Gastrocnemius medialis (tissue), 4 donors: Measurements from ENCODE around the gene TNIK.

ENCODE experiments used
- CTCF ChIP-seq, 5 experiments: fragments of 450-650 bp in 3 of 5; fragments of 200-600 bp in 2 of 5; sonication (generic) in 2 of 5; IDR thresholded peaks in 4 of 5; conservative IDR thresholded peaks in 1 of 5; 1 replicate in 4 of 5; 2 replicates in 1 of 5; pipeline ENCODE4 v1.5.1; 2016 to 2019; ENCODE audit warnings: antibody characterized with exemption in 5 of 5, mild to moderate bottlenecking in 3 of 5, moderate library complexity in 3 of 5
- POLR2A ChIP-seq, 2 donors: fragments of 450-650 bp; IDR thresholded peaks; one replicate each; pipeline ENCODE4 v1.6.1; 2017; ENCODE audit warnings: antibody characterized with exemption in 2 of 2, mild to moderate bottlenecking in 2 of 2, moderate library complexity in 2 of 2

GRCh38 chr3:171452328-171452727, 7.9 kb downstream of the TNIK start:
- TF ChIP-seq CTCF (IDR thresholded peaks at IDR 0.05 in 4 of 5, conservative IDR thresholded peaks at IDR 0.05 in 1 of 5) (no peak), POLR2A (IDR thresholded peaks at IDR 0.05) (no peak)
